ENCODE measurements around the gene PLXNA4. TPM values are rescaled to one million over a fixed set of nuclear protein-coding genes. Genes with fewer than 3 reads are reported as not detected.

PLXNA4 gene
- polyA plus RNA-seq, 1 experiment: 0.22 TPM

- no peak for TF ChIP-seq CTCF (IDR thresholded peaks at IDR 0.05; ENCODE audit: insufficient read depth, low read depth, low read length)
- ChIA-PET POLR2A (no interaction called here), CTCF (no interaction called here)
- Histone ChIP-seq H3K27me3 (ENCODE audit: control insufficient read depth, insufficient read depth, low read length) (no peaks in the 10 kb centered on the region), H3K36me3 (ENCODE audit: control insufficient read depth, insufficient read depth, low read length) (no peaks in the 10 kb centered on the region), H3K4me3 (ENCODE audit: low read depth, low read length) (no peak overlapping the region)
- no peak for DNase-seq (ENCODE audit: low read depth)
Measured at GRCh38 chr7:132261327-132262159, 314.7 kb downstream of the PLXNA4 start.

- Histone ChIP-seq H3K36me3 (ENCODE audit: control insufficient read depth, insufficient read depth, low read length) (no peaks in the 10 kb centered on the region), H3K4me3 (ENCODE audit: low read depth, low read length) (no peak overlapping the region), H3K27me3 (ENCODE audit: control insufficient read depth, insufficient read depth, low read length) (no peaks in the 10 kb centered on the region)
- ChIA-PET POLR2A (no interaction called here), CTCF (interaction anchor here (0.9 to 1.2 kb wide), 3 partner anchors 254 to 399 kb away, joined by 3 to 4 read pairs (median 4); no protein-coding TSS in a partner anchor)
- no peak for TF ChIP-seq CTCF (IDR thresholded peaks at IDR 0.05; ENCODE audit: insufficient read depth, low read depth, low read length)
- no peak for DNase-seq (ENCODE audit: low read depth)
Measured at GRCh38 chr7:132258231-132258630, 318.0 kb downstream of the PLXNA4 start.

- POLR2A ChIA-PET: no interaction called here
- TF ChIP-seq CTCF (IDR thresholded peaks at IDR 0.05; ENCODE audit: insufficient read depth, low read depth, low read length): no peak
Measured at GRCh38 chr7:132257253-132257652, 319.0 kb downstream of the PLXNA4 start.

GRCh38 chr7:132256721-132257212, 319.5 kb downstream of the PLXNA4 start:
- POLR2A ChIA-PET: no interaction called here
- H3K27me3 ChIP-seq (ENCODE audit: control insufficient read depth, insufficient read depth, low read length): no peaks in the 10 kb centered on the region
- no peak for DNase-seq (ENCODE audit: low read depth)
- CTCF ChIA-PET: no interaction called here
- no peaks in the 10 kb centered on the region for H3K36me3 ChIP-seq (ENCODE audit: control insufficient read depth, insufficient read depth, low read length)
- H3K4me3 ChIP-seq (ENCODE audit: low read depth, low read length): no peak overlapping the region
- no peak for TF ChIP-seq CTCF (IDR thresholded peaks at IDR 0.05; ENCODE audit: insufficient read depth, low read depth, low read length)

More at GRCh38 chr7:132257253-132257652, 319.0 kb downstream of the PLXNA4 start:
- DNase-seq (ENCODE audit: low read depth): no peak
- no peaks in the 10 kb centered on the region for H3K27me3 ChIP-seq (ENCODE audit: control insufficient read depth, insufficient read depth, low read length)
- H3K36me3 ChIP-seq (ENCODE audit: control insufficient read depth, insufficient read depth, low read length): no peaks in the 10 kb centered on the region
- no peak overlapping the region for H3K4me3 ChIP-seq (ENCODE audit: low read depth, low read length)
- CTCF ChIA-PET: interaction anchor here (0.9 to 1.2 kb wide), 2 partner anchors 253 to 398 kb away, joined by 4 read pairs; no protein-coding TSS in a partner anchor

GRCh38 chr7:132255898-132256297, 320.4 kb downstream of the PLXNA4 start:
- Histone ChIP-seq H3K27me3 (ENCODE audit: control insufficient read depth, insufficient read depth, low read length) (no peaks in the 10 kb centered on the region), H3K36me3 (ENCODE audit: control insufficient read depth, insufficient read depth, low read length) (no peaks in the 10 kb centered on the region), H3K4me3 (ENCODE audit: low read depth, low read length) (no peak overlapping the region)
- ChIA-PET POLR2A (no interaction called here), CTCF (no interaction called here)
- TF ChIP-seq CTCF (IDR thresholded peaks at IDR 0.05; ENCODE audit: insufficient read depth, low read depth, low read length): no peak
- DNase-seq (ENCODE audit: low read depth): no peak
